Eye (tissue), 1 donor: ENCODE measurements around the gene CXCL11.
"Not testable (repeated sequence)": the region's sequence is repeated elsewhere in the genome, so short reads cannot be mapped to it uniquely, and the experiment has no call there.

ENCODE experiments used
- DNase-seq: peaks from one replicate; pipeline ENCODE4 v3.0.0-alpha.2; 2015

The CXCL11 gene

GRCh38 chr4:76035799-76036380 is at the start of gene CXCL11:
CXCL11 (minus strand) TSS chr4:76036070; CDS start chr4:76035987, 83 bp downstream.
- no peak for DNase-seq

GRCh38 chr4:76084542-76084941 is 48.7 kb upstream of the CXCL11 start:
- no peak for DNase-seq

- DNase-seq = no peak
These were observed 47.6 kb upstream of the CXCL11 start for GRCh38 chr4:76083386-76083988.

GRCh38 chr4:76078033-76078613 is 42.3 kb upstream of the CXCL11 start:
- no peak for DNase-seq

- DNase-seq = no peak
These were observed 39.2 kb upstream of the CXCL11 start for GRCh38 chr4:76074993-76075600.

DNA sequence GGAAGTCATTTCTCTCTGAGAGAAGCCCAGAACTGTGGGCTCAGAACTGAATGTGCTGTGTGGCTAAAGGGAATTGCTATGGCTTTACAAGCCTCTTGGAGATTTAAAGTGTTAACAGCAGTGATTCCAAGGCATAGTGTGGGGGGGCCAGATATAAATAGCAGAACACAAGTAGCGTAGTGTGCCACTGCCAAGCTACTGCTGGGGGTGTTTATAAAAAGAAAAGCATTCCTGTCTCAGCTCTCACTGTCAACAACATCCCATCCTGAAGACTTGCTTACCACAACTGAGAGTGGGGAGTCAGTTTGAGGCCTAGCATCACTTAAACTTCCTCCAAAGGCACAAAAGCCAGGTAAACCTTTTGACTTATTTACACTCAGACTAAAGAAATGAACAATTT is 38.6 kb upstream of the CXCL11 start, which contains the start of gene ART3:
TSS of gene ART3 (plus strand) at position 242 of the 400 bp plus-strand sequence. CDS start 1,181 bp downstream, outside the sequence.
- DNase-seq = no peak

- DNase-seq = no peak
These were observed 36.9 kb upstream of the CXCL11 start for GRCh38 chr4:76072760-76073159.

DNA sequence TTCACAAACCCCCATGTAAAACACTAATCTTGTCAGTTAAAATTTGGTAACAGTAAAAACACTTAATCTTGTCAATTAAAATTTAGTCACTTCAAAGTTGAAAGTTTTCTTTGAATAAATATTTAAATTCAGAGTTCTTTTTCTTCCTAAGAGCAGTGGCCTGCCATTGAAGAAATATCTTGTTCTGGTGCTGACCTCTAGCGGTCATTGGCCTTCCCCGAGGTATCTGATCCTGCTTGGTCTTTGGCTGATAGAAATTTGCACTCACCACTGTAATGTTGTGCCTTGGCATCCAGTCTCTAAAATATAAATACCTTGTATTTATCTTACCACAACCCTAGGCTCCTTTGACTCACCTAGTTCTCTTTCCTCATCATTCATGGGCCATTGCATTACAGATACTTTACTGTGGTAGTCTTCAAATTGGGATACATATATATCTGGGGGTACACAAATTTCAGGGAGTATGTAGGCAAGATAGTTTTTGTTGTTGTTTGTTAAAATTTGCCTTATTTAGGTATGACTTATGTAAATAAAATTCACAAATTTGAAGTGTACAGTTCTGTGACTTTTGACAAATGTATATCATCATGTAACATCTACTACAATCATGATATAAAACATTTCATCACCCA is 31.9 kb upstream of the CXCL11 start:
- DNase-seq = peak; percentile 88

DNA sequence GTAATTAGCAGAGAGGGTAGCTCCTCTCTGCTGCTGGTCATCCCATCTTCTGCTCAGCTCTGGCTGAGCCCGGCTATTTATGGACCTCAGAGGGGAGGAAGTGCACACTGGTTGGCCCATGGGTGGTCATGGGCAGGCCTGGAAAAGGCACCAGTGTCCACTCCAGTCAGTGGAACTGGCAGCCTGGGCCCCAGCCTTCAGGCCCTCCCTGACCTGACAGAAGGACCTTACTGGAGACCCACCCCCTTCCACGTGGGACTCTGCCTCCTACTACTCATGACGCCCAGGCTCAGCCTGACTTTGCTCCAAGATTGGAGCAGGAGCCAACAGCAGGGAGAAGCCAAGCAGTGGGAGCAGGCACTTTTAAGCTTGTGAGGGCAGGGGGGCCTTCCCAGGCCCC is 30.7 kb upstream of the CXCL11 start:
- no peak for DNase-seq

DNA sequence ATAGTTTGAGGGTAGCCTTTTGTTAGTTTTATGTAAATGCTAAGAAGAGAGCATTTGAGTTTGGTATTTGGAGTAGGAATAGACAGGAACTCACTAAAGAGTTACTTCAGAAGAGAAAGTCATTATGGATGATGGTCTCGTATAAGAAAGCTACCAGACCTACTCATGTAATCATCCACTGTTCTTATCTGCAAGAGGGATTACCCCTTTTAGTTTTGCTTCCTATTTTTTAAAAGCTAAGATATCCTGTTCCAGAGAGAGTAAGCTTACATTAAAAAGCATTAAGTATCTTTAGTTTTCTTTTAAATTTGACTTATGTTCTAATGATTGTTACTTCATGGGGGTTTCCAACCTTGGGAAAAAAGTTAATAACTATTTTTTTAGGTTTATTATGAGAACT is 26.1 kb upstream of the CXCL11 start:
- no peak for DNase-seq

DNA sequence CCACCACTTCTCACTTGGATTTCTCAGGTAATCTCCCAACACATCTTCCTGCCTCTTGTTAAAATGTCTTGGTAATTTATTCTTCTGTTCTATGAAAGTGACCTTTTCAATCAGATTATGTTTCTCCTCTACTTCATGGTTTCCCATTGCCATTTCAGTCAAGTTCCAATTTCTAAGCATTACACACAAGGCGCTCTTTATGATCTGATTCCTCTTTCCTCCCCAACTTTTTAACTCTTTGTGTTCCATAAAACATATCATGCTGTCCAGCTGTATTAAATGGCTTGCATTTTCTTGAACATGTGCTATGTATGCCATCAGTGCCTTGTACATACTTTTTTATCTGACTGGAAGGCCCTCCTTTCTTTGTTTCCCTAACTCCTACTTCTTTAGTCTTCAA is 25.6 kb upstream of the CXCL11 start:
- DNase-seq = no peak

GRCh38 chr4:76060506-76060905 is 24.6 kb upstream of the CXCL11 start:
- DNase-seq = no peak

DNA sequence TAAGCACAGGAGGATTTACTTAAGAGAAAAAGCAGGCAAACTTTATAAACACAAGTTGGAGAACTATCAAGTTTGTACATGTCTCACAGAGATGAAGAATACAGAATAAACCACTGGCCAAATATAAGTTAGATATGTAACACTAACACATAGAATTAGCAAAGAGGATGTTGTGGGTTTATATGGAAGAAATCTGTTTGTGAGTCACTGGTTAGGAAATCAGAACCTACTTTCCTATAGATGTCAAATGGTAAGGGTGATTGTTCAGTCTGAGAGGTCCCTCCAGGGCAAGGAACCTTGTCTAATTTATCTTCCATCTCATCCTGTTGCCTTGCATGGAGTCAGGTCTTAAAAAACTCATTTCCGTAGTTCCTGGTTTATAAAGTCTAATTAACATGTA is 23.9 kb upstream of the CXCL11 start:
- DNase-seq = no peak

GRCh38 chr4:76058888-76059426 is 23.1 kb upstream of the CXCL11 start:
- no peak for DNase-seq

DNA sequence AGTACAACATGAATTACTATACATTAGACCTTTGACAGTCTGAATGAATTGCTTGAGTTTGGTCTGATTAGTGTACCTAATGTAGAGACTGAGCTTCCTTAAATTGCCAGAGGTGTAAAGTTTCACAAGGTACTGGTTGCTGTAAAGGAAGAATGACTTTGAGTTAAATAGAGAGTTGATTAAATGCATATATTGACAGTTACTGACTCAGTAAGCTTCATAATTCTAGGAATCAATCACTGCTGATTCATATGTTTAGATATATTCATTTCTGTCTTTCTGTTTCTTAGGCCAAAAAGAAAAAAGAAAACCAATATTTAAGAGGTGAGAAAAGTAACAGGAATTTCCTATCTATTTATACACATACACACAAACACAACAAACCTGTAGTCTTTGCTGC is 22.4 kb upstream of the CXCL11 start:
- DNase-seq = no peak

GRCh38 chr4:76055421-76055820 is 19.6 kb upstream of the CXCL11 start:
- DNase-seq = no peak

GRCh38 chr4:76055016-76055415 is 19.1 kb upstream of the CXCL11 start:
- no peak for DNase-seq

DNA sequence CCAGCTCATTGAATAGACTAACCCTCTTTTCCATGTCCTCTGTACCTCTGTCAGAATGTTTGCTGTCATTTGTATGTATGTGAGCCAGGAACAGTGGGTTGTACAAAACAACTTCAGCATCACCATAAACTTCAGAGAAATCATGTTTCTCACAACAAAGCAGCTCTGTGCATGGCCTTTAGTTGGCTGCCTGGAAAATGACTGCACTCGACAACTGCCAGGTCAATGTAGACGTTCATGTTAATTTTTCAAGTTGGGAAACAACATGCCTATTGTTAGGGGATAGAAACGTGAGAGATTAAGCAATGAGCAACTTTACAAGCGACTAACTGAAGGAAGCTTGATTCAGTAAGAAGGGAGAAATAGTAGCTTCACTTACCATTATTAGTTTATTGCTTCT is 17.9 kb upstream of the CXCL11 start:
- DNase-seq = peak; percentile 40

DNA sequence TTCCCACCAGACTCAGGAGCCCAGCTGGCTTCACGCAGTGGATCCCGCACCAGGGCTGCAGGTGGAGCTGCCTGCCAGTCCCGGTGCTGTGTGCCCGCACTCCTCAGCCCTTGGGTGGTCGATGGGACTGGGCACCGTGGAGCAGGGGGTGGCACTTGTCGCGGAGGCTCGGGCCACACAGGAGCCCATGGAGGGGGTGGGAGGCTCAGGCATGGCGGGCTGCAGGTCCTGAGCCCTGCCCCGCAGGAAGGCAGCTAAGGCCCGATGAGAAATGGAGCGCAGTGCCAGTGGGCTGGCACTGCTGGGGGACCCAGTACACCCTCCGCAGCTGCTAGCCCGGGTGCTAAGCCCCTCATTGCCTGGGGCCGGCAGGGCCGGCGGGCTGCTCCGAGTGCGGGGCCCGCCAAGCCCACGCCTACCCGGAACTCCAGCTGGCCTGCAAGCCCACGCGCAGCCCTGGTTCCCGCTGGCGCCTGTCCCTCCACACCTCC is 14.7 kb upstream of the CXCL11 start:
- not testable (repeated sequence) for DNase-seq

- DNase-seq = not testable (repeated sequence)
These were observed 14.1 kb upstream of the CXCL11 start for GRCh38 chr4:76049860-76050416.

DNA sequence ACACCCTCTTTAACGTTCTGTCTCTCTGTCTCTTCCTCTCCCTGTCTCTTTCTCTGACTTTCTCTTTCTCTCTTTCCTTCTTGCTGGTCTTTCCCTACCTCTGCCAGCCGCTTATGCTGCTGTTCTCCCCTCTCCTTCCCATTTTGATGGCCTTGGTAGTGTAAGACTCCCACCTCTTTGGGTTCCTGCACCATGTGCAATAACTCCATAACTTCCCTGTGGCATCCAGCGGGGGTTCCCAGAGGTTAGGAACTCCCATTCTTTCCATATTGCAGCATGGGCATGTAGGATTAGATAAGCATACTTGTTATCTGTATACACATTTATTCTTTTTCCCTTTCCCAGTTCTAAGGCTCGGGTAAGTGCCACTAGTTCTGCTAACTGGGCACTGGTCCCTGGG is 8.8 kb upstream of the CXCL11 start:
- not testable (repeated sequence) for DNase-seq

- not testable (repeated sequence) for DNase-seq
These were observed 7.4 kb upstream of the CXCL11 start for GRCh38 chr4:76043306-76043705.
